GM23248 (cell line): Measurements from ENCODE around the gene CEP112.

Experiments
- EZH2 ChIP-seq: fragments of 200-600 bp; sonication (generic); IDR thresholded peaks from 2 replicates; pipeline ENCODE4 v1.6.1; 2018; ENCODE audit warnings: antibody characterized with exemption, mild to moderate bottlenecking; ENCODE audit not compliant: insufficient read depth, poor library complexity, severe bottlenecking
- EZH2phosphoT487 ChIP-seq: fragments of 200-600 bp; sonication (generic); IDR thresholded peaks from 2 replicates; pipeline ENCODE4 v1.6.1; 2018; ENCODE audit warnings: antibody characterized with exemption, moderate library complexity, mild to moderate bottlenecking, low read depth; ENCODE audit not compliant: insufficient read depth

- TF ChIP-seq EZH2 (no peak), EZH2phosphoT487 (no peak)
Observed at GRCh38 chr17:66220079-66220835, 28.3 kb upstream of the CEP112 start.
